CD4-positive, alpha-beta T cell (primary cell): ENCODE results near the gene TARP.

ENCODE experiments used
- ATAC-seq: fragments of 200-7000 bp; cut with Tn5 transposase; one replicate; pipeline ENCODE4 v1.10.0; 2022; ENCODE audit warnings: mild to moderate bottlenecking; ENCODE audit not compliant: poor library complexity
- CTCF ChIA-PET: fragments of 350-600 bp; sonication (Branson Sonifier 250); formaldehyde crosslinking; loops from one replicate; lab custom pipeline; 2021; ENCODE audit warnings: antibody characterized with exemption, inconsistent platforms; lab: Charles Lee
- POLR2A ChIA-PET: fragments of 350-600 bp; sonication (Branson Sonifier 250); formaldehyde crosslinking; loops from one replicate; lab custom pipeline; 2021; ENCODE audit warnings: antibody characterized with exemption, inconsistent platforms; lab: Charles Lee
- DNase-seq, 14 experiments: peaks; one replicate each; pipeline ENCODE4 v3.0.0-alpha.2; 2013 to 2020; ENCODE audit warnings: mixed read lengths in 2 of 14
- H3K27ac ChIP-seq, 2 donors: one replicate each; pipeline versions ENCODE4 v1.5.1 to v1.7.0; 2013; ENCODE audit warnings: low read length in 2 of 2, low read depth in 1 of 2, mild to moderate bottlenecking in 1 of 2
- H3K27me3 ChIP-seq, 2 experiments: 1 replicate in 1 of 2; 2 replicates in 1 of 2; pipeline versions ENCODE4 v1.6.1 to v1.7.0; 2013; ENCODE audit warnings: low read length in 2 of 2, control low read depth in 1 of 2, mild to moderate bottlenecking in 1 of 2, moderate library complexity in 1 of 2; ENCODE audit not compliant: insufficient read depth in 2 of 2, control insufficient read depth in 1 of 2
- H3K36me3 ChIP-seq: one replicate; pipeline ENCODE4 v1.6.1; 2013; ENCODE audit warnings: low read length, control low read depth; ENCODE audit not compliant: insufficient read depth
- H3K4me1 ChIP-seq: one replicate; pipeline ENCODE4 v1.6.1; 2013; ENCODE audit warnings: low read length, control low read depth; ENCODE audit not compliant: insufficient read depth
- H3K4me3 ChIP-seq: one replicate; pipeline ENCODE4 v1.5.1; 2013; ENCODE audit warnings: mild to moderate bottlenecking, low read length, moderate library complexity
- H3K9me3 ChIP-seq, 2 experiments: 1 replicate in 1 of 2; 2 replicates in 1 of 2; pipeline versions ENCODE4 v1.6.1 to v1.7.0; 2013; ENCODE audit warnings: low read length in 2 of 2, mild to moderate bottlenecking in 2 of 2, control low read depth in 1 of 2, moderate library complexity in 1 of 2; ENCODE audit not compliant: control insufficient read depth in 1 of 2, insufficient read depth in 1 of 2
- H3K27ac Mint-ChIP-seq: one replicate; pipeline ENCODE4 v1.8.0; 2020; ENCODE audit warnings: mixed read lengths
- H3K27me3 Mint-ChIP-seq: one replicate; pipeline ENCODE4 v1.8.0; 2021; ENCODE audit warnings: mixed read lengths
- H3K36me3 Mint-ChIP-seq: one replicate; pipeline ENCODE4 v1.8.0; 2021; ENCODE audit warnings: low read depth, mixed read lengths
- H3K4me1 Mint-ChIP-seq: one replicate; pipeline ENCODE4 v1.8.0; 2021; ENCODE audit warnings: low read depth, mixed read lengths
- H3K4me3 Mint-ChIP-seq: one replicate; pipeline ENCODE4 v1.8.0; 2020; ENCODE audit warnings: mild to moderate bottlenecking, mixed read lengths
- H3K9me3 Mint-ChIP-seq: one replicate; pipeline ENCODE4 v1.8.0; 2020; ENCODE audit warnings: mixed read lengths
- intact Hi-C, 2 experiments: fragments of 100-400 bp; cut with DNase I in 1 of 2; cut with micrococcal nuclease in 1 of 2; formaldehyde crosslinking; loops; one replicate each; pipeline versions ENCODE4 v1.15.1 to v1.9.0; 2023 to 2025; cut with DNase I, micrococcal nuclease
- TF ChIP-seq, protein P1 (sequence below): fragments of 200-600 bp; IDR thresholded peaks from one replicate; pipeline ENCODE4 v1.8.0; 2022; ENCODE audit warnings: antibody characterized with exemption, mild to moderate bottlenecking

TARP gene

DNA sequence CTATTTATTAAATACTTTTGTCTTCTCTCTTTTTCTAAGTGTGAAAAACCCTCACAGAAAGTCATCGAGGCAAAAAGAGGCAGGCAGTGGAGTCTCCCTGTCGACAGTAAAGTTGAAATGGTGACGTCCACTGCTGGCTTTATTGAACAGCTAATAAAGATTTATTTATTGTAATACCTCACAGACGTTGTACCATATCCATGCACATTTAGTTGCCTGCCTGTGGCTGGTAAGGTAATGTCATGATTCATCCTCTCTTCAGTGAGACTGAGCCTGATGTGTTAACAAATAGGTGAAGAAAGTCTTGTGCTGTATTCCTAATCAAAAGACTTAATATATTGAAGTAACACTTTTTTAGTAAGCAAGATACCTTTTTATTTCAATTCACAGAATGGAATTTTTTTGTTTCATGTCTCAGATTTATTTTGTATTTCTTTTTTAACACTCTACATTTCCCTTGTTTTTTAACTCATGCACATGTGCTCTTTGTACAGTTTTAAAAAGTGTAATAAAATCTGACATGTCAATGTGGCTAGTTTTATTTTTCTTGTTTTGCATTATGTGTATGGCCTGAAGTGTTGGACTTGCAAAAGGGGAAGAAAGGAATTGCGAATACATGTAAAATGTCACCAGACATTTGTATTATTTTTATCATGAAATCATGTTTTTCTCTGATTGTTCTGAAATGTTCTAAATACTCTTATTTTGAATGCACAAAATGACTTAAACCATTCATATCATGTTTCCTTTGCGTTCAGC is 43.4 kb downstream of the TARP start:
- no peak overlapping the region for H3K4me3 ChIP-seq
- H3K27me3 ChIP-seq = no peaks in the 10 kb centered on the region
- ATAC-seq (no peak), DNase-seq (no peak)
- TF ChIP-seq, protein P1, sequence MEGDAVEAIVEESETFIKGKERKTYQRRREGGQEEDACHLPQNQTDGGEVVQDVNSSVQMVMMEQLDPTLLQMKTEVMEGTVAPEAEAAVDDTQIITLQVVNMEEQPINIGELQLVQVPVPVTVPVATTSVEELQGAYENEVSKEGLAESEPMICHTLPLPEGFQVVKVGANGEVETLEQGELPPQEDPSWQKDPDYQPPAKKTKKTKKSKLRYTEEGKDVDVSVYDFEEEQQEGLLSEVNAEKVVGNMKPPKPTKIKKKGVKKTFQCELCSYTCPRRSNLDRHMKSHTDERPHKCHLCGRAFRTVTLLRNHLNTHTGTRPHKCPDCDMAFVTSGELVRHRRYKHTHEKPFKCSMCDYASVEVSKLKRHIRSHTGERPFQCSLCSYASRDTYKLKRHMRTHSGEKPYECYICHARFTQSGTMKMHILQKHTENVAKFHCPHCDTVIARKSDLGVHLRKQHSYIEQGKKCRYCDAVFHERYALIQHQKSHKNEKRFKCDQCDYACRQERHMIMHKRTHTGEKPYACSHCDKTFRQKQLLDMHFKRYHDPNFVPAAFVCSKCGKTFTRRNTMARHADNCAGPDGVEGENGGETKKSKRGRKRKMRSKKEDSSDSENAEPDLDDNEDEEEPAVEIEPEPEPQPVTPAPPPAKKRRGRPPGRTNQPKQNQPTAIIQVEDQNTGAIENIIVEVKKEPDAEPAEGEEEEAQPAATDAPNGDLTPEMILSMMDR = no peak
- H3K36me3 ChIP-seq = peaks cover 20% of the 10 kb centered on the region
- Mint-ChIP-seq H3K4me3 (no peak overlapping the region), H3K36me3 (peaks cover 45% of the 10 kb centered on the region), H3K27me3 (no peaks in the 10 kb centered on the region), H3K27ac (peak overlapping the region; percentile 68), H3K4me1 (peaks cover 47% of the 10 kb centered on the region), H3K9me3 (no peaks in the 10 kb centered on the region)
- intact Hi-C loops = no loop called here
- ChIA-PET CTCF (interaction anchor here (1.1 kb wide), 1 partner anchor 105 kb away, joined by 3 read pairs; no protein-coding TSS in a partner anchor), POLR2A (no interaction called here)
- H3K9me3 ChIP-seq = no peaks in the 10 kb centered on the region
- H3K27ac ChIP-seq = no peak overlapping the region
- H3K4me1 ChIP-seq = peaks cover 44% of the 10 kb centered on the region

GRCh38 chr7:38229386-38229785 is 44.0 kb downstream of the TARP start:
- Mint-ChIP-seq H3K4me3 (no peak overlapping the region), H3K9me3 (no peaks in the 10 kb centered on the region), H3K27ac (no peak overlapping the region), H3K27me3 (no peaks in the 10 kb centered on the region), H3K4me1 (peaks cover 42% of the 10 kb centered on the region), H3K36me3 (peaks cover 49% of the 10 kb centered on the region)
- Histone ChIP-seq H3K4me3 (no peak overlapping the region), H3K9me3 (no peaks in the 10 kb centered on the region), H3K4me1 (peaks cover 40% of the 10 kb centered on the region), H3K27ac (no peak overlapping the region), H3K36me3 (peaks cover 20% of the 10 kb centered on the region), H3K27me3 (no peaks in the 10 kb centered on the region)
- no peak for ATAC-seq
- CTCF ChIA-PET = interaction anchor here (1.1 kb wide), 1 partner anchor 106 kb away, joined by 3 read pairs; no protein-coding TSS in a partner anchor
- intact Hi-C loops = no loop called here
- TF ChIP-seq, protein P1 = no peak
- POLR2A ChIA-PET = no interaction called here
- DNase-seq = no peak

DNA sequence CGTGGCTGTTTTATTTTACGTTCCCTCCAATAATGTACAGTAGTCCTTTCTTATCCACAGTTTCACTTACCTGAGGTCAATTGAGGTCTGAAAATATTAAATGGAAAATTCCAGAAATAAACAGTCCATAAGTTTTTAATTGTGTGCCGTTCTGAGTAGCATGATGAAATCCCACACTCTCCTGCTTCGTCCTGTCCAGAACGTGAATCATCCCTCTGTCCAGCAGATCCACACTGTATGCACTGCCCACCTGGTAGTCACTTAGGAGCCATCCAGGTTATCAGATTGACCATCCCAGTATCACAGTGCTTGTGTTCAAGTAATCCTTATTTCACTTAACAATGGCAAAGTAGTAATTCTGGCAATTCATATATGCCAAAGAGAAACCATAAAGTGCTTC is 49.0 kb downstream of the TARP start:
- Mint-ChIP-seq H3K27me3 (no peaks in the 10 kb centered on the region), H3K4me1 (peaks cover 6% of the 10 kb centered on the region), H3K9me3 (no peaks in the 10 kb centered on the region), H3K36me3 (peaks cover 55% of the 10 kb centered on the region), H3K27ac (no peak overlapping the region), H3K4me3 (no peak overlapping the region)
- no peak for DNase-seq
- Histone ChIP-seq H3K27ac (no peak overlapping the region), H3K4me1 (peaks cover 28% of the 10 kb centered on the region), H3K4me3 (no peak overlapping the region), H3K27me3 (no peaks in the 10 kb centered on the region), H3K9me3 (no peaks in the 10 kb centered on the region), H3K36me3 (peaks cover 20% of the 10 kb centered on the region)
- intact Hi-C loops = no loop called here
- TF ChIP-seq, protein P1 = no peak
- no peak for ATAC-seq
- ChIA-PET CTCF (interaction anchor here (0.7 to 10.0 kb wide), 2 partner anchors 9 to 145 kb away, joined by 3 to 113 read pairs; no protein-coding TSS in a partner anchor), POLR2A (no interaction called here)
